ENCODE measurements around the gene TAB2. TPM values are rescaled to one million over a fixed set of nuclear protein-coding genes. Genes with fewer than 3 reads are reported as not detected.

TAB2 gene
- total and polyA plus RNA-seq, 7 donors, result 33.4 to 149 (median 100) TPM

GRCh38 chr6:149271348-149272340 is 45.9 kb upstream of the TAB2 start:
- TF ChIP-seq EP300 (IDR thresholded peaks at IDR 0.05), result no peak

GRCh38 chr6:149273318-149273717 is 44.2 kb upstream of the TAB2 start:
- TF ChIP-seq POLR2A (IDR thresholded peaks at IDR 0.05) (no peak), EP300 (IDR thresholded peaks at IDR 0.05) (no peak), POLR2AphosphoS5 (IDR thresholded peaks at IDR 0.05) (no peak), CTCF (IDR thresholded peaks at IDR 0.05) (no peak)
- 46 to 77% methylated on average over 4 of the region's 4 CpGs for WGBS, 2 donors
- H3K27me3 ChIP-seq, result no peaks in the 10 kb centered on the region

More at GRCh38 chr6:149271348-149272340, 45.9 kb upstream of the TAB2 start:
- WGBS, 2 donors, result 61 to 85% methylated on average over 8 of the region's 8 CpGs
- Histone ChIP-seq H3K9me3 (peaks cover 0 to 3% (median 0%) of the 10 kb centered on the region in 4 donors), H3K27ac (no peak overlapping the region), H3K36me3 (no peaks in the 10 kb centered on the region), H3K27me3 (no peaks in the 10 kb centered on the region), H3K4me3 (no peak overlapping the region), H3K4me1 (no peaks in the 10 kb centered on the region)
- intact Hi-C loops (cut with DNase I), result no loop called here
- no peak for DNase-seq

GRCh38 chr6:149275621-149276020 is 41.9 kb upstream of the TAB2 start:
- peaks cover 0 to 3% (median 0%) of the 10 kb centered on the region in 4 donors for H3K9me3 ChIP-seq
- H3K4me3 ChIP-seq, result no peak overlapping the region
- WGBS, 2 donors, result 95 to 98% methylated on average over 3 of the region's 3 CpGs
- no peaks in the 10 kb centered on the region for H3K4me1 ChIP-seq
- H3K27me3 ChIP-seq, result no peaks in the 10 kb centered on the region
- no peaks in the 10 kb centered on the region for H3K36me3 ChIP-seq
- no peak overlapping the region for H3K27ac ChIP-seq
- intact Hi-C loops (cut with DNase I), result no loop called here
- DNase-seq, result no peak
- TF ChIP-seq POLR2A (IDR thresholded peaks at IDR 0.05), result no peak
- TF ChIP-seq CTCF (IDR thresholded peaks at IDR 0.05), result no peak
- TF ChIP-seq EP300 (IDR thresholded peaks at IDR 0.05), result no peak
- TF ChIP-seq POLR2AphosphoS5 (IDR thresholded peaks at IDR 0.05), result no peak

More at GRCh38 chr6:149273318-149273717, 44.2 kb upstream of the TAB2 start:
- H3K4me3 ChIP-seq, result no peak overlapping the region
- peaks cover 0 to 3% (median 0%) of the 10 kb centered on the region in 4 donors for H3K9me3 ChIP-seq
- H3K27ac ChIP-seq, result no peak overlapping the region
- H3K36me3 ChIP-seq, result no peaks in the 10 kb centered on the region
- DNase-seq, result peak; percentile 75
- intact Hi-C loops (cut with DNase I), result no loop called here
- H3K4me1 ChIP-seq, result no peaks in the 10 kb centered on the region

- H3K4me1 ChIP-seq, result no peaks in the 10 kb centered on the region
- H3K4me3 ChIP-seq, result no peak overlapping the region
- DNase-seq, result no peak
- H3K9me3 ChIP-seq, result no peaks in the 10 kb centered on the region
- no peak for TF ChIP-seq POLR2AphosphoS5 (IDR thresholded peaks at IDR 0.05)
- TF ChIP-seq CTCF (IDR thresholded peaks at IDR 0.05), result no peak
- no peak for TF ChIP-seq EP300 (IDR thresholded peaks at IDR 0.05)
- TF ChIP-seq POLR2A (IDR thresholded peaks at IDR 0.05), result no peak
- intact Hi-C loops (cut with DNase I), result no loop called here
- H3K27me3 ChIP-seq, result no peaks in the 10 kb centered on the region
- no peak overlapping the region for H3K27ac ChIP-seq
- no peaks in the 10 kb centered on the region for H3K36me3 ChIP-seq
These were observed 39.9 kb upstream of the TAB2 start for GRCh38 chr6:149277621-149278020.

- TF ChIP-seq POLR2A (IDR thresholded peaks at IDR 0.05), result no peak
- TF ChIP-seq POLR2AphosphoS5 (IDR thresholded peaks at IDR 0.05), result no peak
- TF ChIP-seq CTCF (IDR thresholded peaks at IDR 0.05), result no peak
- no peak for TF ChIP-seq EP300 (IDR thresholded peaks at IDR 0.05)
- intact Hi-C loops (cut with DNase I), result no loop called here
- H3K4me1 ChIP-seq, result no peaks in the 10 kb centered on the region
- no peaks in the 10 kb centered on the region for H3K9me3 ChIP-seq
- no peak for DNase-seq
- H3K27me3 ChIP-seq, result no peaks in the 10 kb centered on the region
- H3K36me3 ChIP-seq, result no peaks in the 10 kb centered on the region
- no peak overlapping the region for H3K4me3 ChIP-seq
- no peak overlapping the region for H3K27ac ChIP-seq
- WGBS, 2 donors, result 78 to 88% methylated on average over 1 of the region's 1 CpG
These were observed 38.5 kb upstream of the TAB2 start for GRCh38 chr6:149278997-149279396.
